ENCODE measurements around the gene HCFC1.
A peak's percentile ranks its signal among the peaks of the same experiment; 100 is the strongest.

Gene HCFC1

DNA sequence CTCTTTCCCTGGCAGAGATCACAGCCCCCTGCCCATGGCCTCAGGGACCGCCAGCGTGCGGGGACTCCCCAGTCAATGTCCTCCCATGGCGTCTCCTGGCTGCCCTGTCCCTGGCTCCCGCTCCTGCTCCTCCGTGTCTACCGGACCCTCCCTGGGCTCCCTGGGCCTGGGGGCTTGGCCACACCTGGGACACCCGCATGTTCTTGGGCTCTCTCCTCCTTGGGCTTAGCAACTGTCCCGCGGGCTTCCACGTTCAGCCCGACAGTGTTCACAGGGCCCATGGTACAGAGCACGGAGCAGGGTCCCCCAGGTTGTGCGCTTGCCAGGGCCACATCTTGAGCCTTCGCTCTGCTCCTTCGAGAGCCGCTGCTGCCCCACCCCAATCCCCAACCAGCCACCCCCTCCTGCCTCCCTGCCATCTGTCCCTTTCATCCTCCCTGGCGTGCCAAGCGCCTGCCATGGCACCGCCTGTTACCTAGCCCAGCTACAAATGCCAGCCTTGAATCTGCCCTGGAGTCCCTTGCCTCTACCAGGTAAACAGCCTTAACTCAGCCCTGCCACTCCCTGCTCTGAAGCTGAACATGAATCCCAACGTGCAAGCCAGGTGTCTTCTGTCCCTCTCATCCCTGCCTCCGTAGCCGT is 63.3 kb downstream of the HCFC1 start:
- Histone ChIP-seq H2BK15ac (ENCODE audit: low read depth, poor library complexity, severe bottlenecking) (no peak overlapping the region), H3K23ac (ENCODE audit: low read length in 2 of 2) (no peak overlapping the region), H3K4me2 (ENCODE audit: low read length, poor library complexity, severe bottlenecking) (no peak overlapping the region), H2BK5ac (ENCODE audit: low read depth, low read length, poor library complexity, severe bottlenecking) (no peak overlapping the region), H2BK12ac (ENCODE audit: low read length in 2 of 2) (no peak overlapping the region), H3K9ac (ENCODE audit: low read length) (no peak overlapping the region), H4K8ac (ENCODE audit: low read length) (no peak overlapping the region), H3K27ac (ENCODE audit: low read length, poor library complexity, severe bottlenecking) (no peak overlapping the region), H3K79me1 (replicated peaks; ENCODE audit: low read length, poor library complexity, severe bottlenecking) (no peaks in the 10 kb centered on the region), H3K9me3 (ENCODE audit: control insufficient read depth, low read length) (no peaks in the 10 kb centered on the region), H2AK5ac (ENCODE audit: low read length, severe bottlenecking) (no peak overlapping the region), H3K14ac (ENCODE audit: low read length in 2 of 2) (no peak overlapping the region), H2BK120ac (ENCODE audit: low read depth, low read length) (no peak overlapping the region), H2AFZ (ENCODE audit: low read depth, low read length) (no peak overlapping the region), H3K4ac (ENCODE audit: low read depth in 1 of 2, low read length in 2 of 2) (no peak overlapping the region), H3K36me3 (ENCODE audit: control insufficient read depth in 1 of 2, insufficient read depth in 2 of 2, low read depth in 1 of 2, low read length in 2 of 2) (no peaks in the 10 kb centered on the region), H3K18ac (ENCODE audit: low read depth in 1 of 2, low read length in 2 of 2) (no peak overlapping the region), H3K27me3 (ENCODE audit: control insufficient read depth in 1 of 2, insufficient read depth in 1 of 2, low read length in 2 of 2) (peaks cover 0 to 44% of the 10 kb centered on the region in 2 experiments), H3K4me3 (ENCODE audit: insufficient read depth in 1 of 2, low read depth in 1 of 2, low read length in 2 of 2) (no peak overlapping the region), H3K4me1 (ENCODE audit: control insufficient read depth, insufficient read depth, low read depth, low read length) (peaks cover 2% of the 10 kb centered on the region), H4K91ac (ENCODE audit: low read length) (no peak overlapping the region)
- WGBS = 94% methylated on average over 23 of the region's 23 CpGs
- DNase-seq = no peak

DNA sequence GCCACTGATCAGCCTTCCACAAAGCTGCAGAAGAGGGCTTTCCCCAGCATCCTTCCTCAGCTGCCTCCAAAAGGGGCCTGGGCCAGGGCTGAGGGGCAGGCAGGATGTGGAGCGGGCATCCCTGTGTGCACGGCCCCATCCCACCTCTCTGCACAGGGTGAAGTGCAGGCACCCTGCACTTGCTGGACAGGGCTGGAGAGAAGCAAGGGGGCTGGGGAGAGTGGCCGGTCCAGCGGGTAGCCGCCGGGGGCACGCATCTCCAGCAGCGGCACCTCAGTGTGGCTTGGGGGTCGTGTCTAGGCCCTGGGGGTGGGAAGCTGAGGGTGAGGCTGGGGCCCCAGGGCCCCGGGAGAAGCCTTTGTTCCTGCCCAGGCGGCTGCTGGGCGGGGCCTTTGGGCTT is 64.2 kb downstream of the HCFC1 start:
- Histone ChIP-seq H3K27me3 (ENCODE audit: control insufficient read depth in 1 of 2, insufficient read depth in 1 of 2, low read length in 2 of 2) (peaks cover 0 to 52% of the 10 kb centered on the region in 2 experiments), H3K4me1 (ENCODE audit: control insufficient read depth, insufficient read depth, low read depth, low read length) (peaks cover 7% of the 10 kb centered on the region), H3K4ac (ENCODE audit: low read depth in 1 of 2, low read length in 2 of 2) (no peak overlapping the region), H2BK120ac (ENCODE audit: low read depth, low read length) (no peak overlapping the region), H3K9ac (ENCODE audit: low read length) (no peak overlapping the region), H3K36me3 (ENCODE audit: control insufficient read depth in 1 of 2, insufficient read depth in 2 of 2, low read depth in 1 of 2, low read length in 2 of 2) (no peaks in the 10 kb centered on the region), H3K9me3 (ENCODE audit: control insufficient read depth, low read length) (no peaks in the 10 kb centered on the region), H4K91ac (ENCODE audit: low read length) (no peak overlapping the region), H4K8ac (ENCODE audit: low read length) (no peak overlapping the region), H3K4me3 (ENCODE audit: insufficient read depth in 1 of 2, low read depth in 1 of 2, low read length in 2 of 2) (no peak overlapping the region), H2BK15ac (ENCODE audit: low read depth, poor library complexity, severe bottlenecking) (no peak overlapping the region), H3K79me1 (replicated peaks; ENCODE audit: low read length, poor library complexity, severe bottlenecking) (no peaks in the 10 kb centered on the region), H3K4me2 (ENCODE audit: low read length, poor library complexity, severe bottlenecking) (no peak overlapping the region), H2BK5ac (ENCODE audit: low read depth, low read length, poor library complexity, severe bottlenecking) (no peak overlapping the region), H2BK12ac (ENCODE audit: low read length in 2 of 2) (no peak overlapping the region), H3K23ac (ENCODE audit: low read length in 2 of 2) (no peak overlapping the region), H3K18ac (ENCODE audit: low read depth in 1 of 2, low read length in 2 of 2) (no peak overlapping the region), H3K14ac (ENCODE audit: low read length in 2 of 2) (no peak overlapping the region), H3K27ac (ENCODE audit: low read length, poor library complexity, severe bottlenecking) (no peak overlapping the region), H2AK5ac (ENCODE audit: low read length, severe bottlenecking) (no peak overlapping the region), H2AFZ (ENCODE audit: low read depth, low read length) (no peak overlapping the region)
- WGBS = 91% methylated on average over 10 of the region's 12 CpGs
- no peak for DNase-seq

DNA sequence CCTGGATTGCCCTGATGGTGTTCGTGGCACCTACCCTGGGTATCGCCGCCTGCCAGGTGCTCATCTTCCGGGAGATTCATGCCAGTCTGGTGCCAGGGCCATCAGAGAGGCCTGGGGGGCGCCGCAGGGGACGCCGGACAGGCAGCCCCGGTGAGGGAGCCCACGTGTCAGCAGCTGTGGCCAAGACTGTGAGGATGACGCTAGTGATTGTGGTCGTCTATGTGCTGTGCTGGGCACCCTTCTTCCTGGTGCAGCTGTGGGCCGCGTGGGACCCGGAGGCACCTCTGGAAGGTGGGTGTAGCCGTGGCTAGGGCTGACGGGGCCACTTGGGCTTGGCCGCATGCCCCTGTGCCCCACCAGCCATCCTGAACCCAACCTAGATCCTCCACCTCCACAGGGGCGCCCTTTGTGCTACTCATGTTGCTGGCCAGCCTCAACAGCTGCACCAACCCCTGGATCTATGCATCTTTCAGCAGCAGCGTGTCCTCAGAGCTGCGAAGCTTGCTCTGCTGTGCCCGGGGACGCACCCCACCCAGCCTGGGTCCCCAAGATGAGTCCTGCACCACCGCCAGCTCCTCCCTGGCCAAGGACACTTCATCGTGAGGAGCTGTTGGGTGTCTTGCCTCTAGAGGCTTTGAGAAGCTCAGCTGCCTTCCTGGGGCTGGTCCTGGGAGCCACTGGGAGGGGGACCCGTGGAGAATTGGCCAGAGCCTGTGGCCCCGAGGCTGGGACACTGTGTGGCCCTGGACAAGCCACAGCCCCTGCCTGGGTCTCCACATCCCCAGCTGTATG is 65.3 kb downstream of the HCFC1 start:
- H2BK120ac ChIP-seq (ENCODE audit: low read depth, low read length) = no peak overlapping the region
- H3K4me2 ChIP-seq (ENCODE audit: low read length, poor library complexity, severe bottlenecking) = no peak overlapping the region
- H3K18ac ChIP-seq (ENCODE audit: low read depth in 1 of 2, low read length in 2 of 2) = no peak overlapping the region
- H3K23ac ChIP-seq (ENCODE audit: low read length in 2 of 2) = no peak overlapping the region
- H4K91ac ChIP-seq (ENCODE audit: low read length) = no peak overlapping the region
- H2BK15ac ChIP-seq (ENCODE audit: low read depth, poor library complexity, severe bottlenecking) = no peak overlapping the region
- H3K4ac ChIP-seq (ENCODE audit: low read depth in 1 of 2, low read length in 2 of 2) = no peak overlapping the region
- H3K4me3 ChIP-seq (ENCODE audit: insufficient read depth in 1 of 2, low read depth in 1 of 2, low read length in 2 of 2) = no peak overlapping the region
- peaks cover 0 to 42% of the 10 kb centered on the region in 2 experiments for H3K27me3 ChIP-seq (ENCODE audit: control insufficient read depth in 1 of 2, insufficient read depth in 1 of 2, low read length in 2 of 2)
- no peaks in the 10 kb centered on the region for H3K9me3 ChIP-seq (ENCODE audit: control insufficient read depth, low read length)
- H3K14ac ChIP-seq (ENCODE audit: low read length in 2 of 2) = no peak overlapping the region
- H2AFZ ChIP-seq (ENCODE audit: low read depth, low read length) = no peak overlapping the region
- H2BK5ac ChIP-seq (ENCODE audit: low read depth, low read length, poor library complexity, severe bottlenecking) = no peak overlapping the region
- H2BK12ac ChIP-seq (ENCODE audit: low read length in 2 of 2) = no peak overlapping the region
- no peaks in the 10 kb centered on the region for H3K79me1 ChIP-seq (replicated peaks; ENCODE audit: low read length, poor library complexity, severe bottlenecking)
- no peak overlapping the region for H2AK5ac ChIP-seq (ENCODE audit: low read length, severe bottlenecking)
- no peak for DNase-seq
- no peaks in the 10 kb centered on the region for H3K36me3 ChIP-seq (ENCODE audit: control insufficient read depth in 1 of 2, insufficient read depth in 2 of 2, low read depth in 1 of 2, low read length in 2 of 2)
- 89% methylated on average over 16 of the region's 27 CpGs for WGBS
- H3K9ac ChIP-seq (ENCODE audit: low read length) = no peak overlapping the region
- peaks cover 13% of the 10 kb centered on the region for H3K4me1 ChIP-seq (ENCODE audit: control insufficient read depth, insufficient read depth, low read depth, low read length)
- no peak overlapping the region for H3K27ac ChIP-seq (ENCODE audit: low read length, poor library complexity, severe bottlenecking)
- no peak overlapping the region for H4K8ac ChIP-seq (ENCODE audit: low read length)

- Histone ChIP-seq H3K18ac (ENCODE audit: low read depth in 1 of 2, low read length in 2 of 2) (no peak overlapping the region), H3K36me3 (ENCODE audit: control insufficient read depth in 1 of 2, insufficient read depth in 2 of 2, low read depth in 1 of 2, low read length in 2 of 2) (no peaks in the 10 kb centered on the region), H3K9ac (ENCODE audit: low read length) (no peak overlapping the region), H3K4me1 (ENCODE audit: control insufficient read depth, insufficient read depth, low read depth, low read length) (peaks cover 17% of the 10 kb centered on the region), H2AK5ac (ENCODE audit: low read length, severe bottlenecking) (no peak overlapping the region), H3K9me3 (ENCODE audit: control insufficient read depth, low read length) (no peaks in the 10 kb centered on the region), H3K79me1 (replicated peaks; ENCODE audit: low read length, poor library complexity, severe bottlenecking) (no peaks in the 10 kb centered on the region), H2AFZ (ENCODE audit: low read depth, low read length) (no peak overlapping the region), H3K4me2 (ENCODE audit: low read length, poor library complexity, severe bottlenecking) (no peak overlapping the region), H3K23ac (ENCODE audit: low read length in 2 of 2) (no peak overlapping the region), H3K14ac (ENCODE audit: low read length in 2 of 2) (peak overlapping the region in 1 of 2 experiments; percentile 15), H4K91ac (ENCODE audit: low read length) (no peak overlapping the region), H2BK12ac (ENCODE audit: low read length in 2 of 2) (no peak overlapping the region), H2BK120ac (ENCODE audit: low read depth, low read length) (no peak overlapping the region), H3K27me3 (ENCODE audit: control insufficient read depth in 1 of 2, insufficient read depth in 1 of 2, low read length in 2 of 2) (peaks cover 0 to 40% of the 10 kb centered on the region in 2 experiments), H3K27ac (ENCODE audit: low read length, poor library complexity, severe bottlenecking) (no peak overlapping the region), H3K4me3 (ENCODE audit: insufficient read depth in 1 of 2, low read depth in 1 of 2, low read length in 2 of 2) (no peak overlapping the region), H2BK15ac (ENCODE audit: low read depth, poor library complexity, severe bottlenecking) (no peak overlapping the region), H3K4ac (ENCODE audit: low read depth in 1 of 2, low read length in 2 of 2) (no peak overlapping the region), H4K8ac (ENCODE audit: low read length) (no peak overlapping the region), H2BK5ac (ENCODE audit: low read depth, low read length, poor library complexity, severe bottlenecking) (no peak overlapping the region)
- 95% methylated on average over 30 of the region's 32 CpGs for WGBS
- DNase-seq = no peak
Observed at GRCh38 chrX:153905481-153906095, 66.0 kb downstream of the HCFC1 start.

Data from mesenchymal stem cell (in vitro differentiated cells and primary cell).